Activated T-cell treated with anti-CD3 and anti-CD28 coated beads, Interleukin-2, amount 50 U/mL, for 48 hours (primary cell): ENCODE results near the gene PIBF1.
"Not testable (repeated sequence)": the region's sequence is repeated elsewhere in the genome, so short reads cannot be mapped to it uniquely, and the experiment has no call there.

Experiments
- DNase-seq, 2 experiments: peaks; one replicate each; pipeline ENCODE4 v3.0.0-alpha.2; 2020

Gene PIBF1

GRCh38 chr13:73034901-73035300 is 253.0 kb downstream of the PIBF1 start:
- no peak for DNase-seq

GRCh38 chr13:73035660-73036059 is 253.7 kb downstream of the PIBF1 start:
- no peak for DNase-seq

- no peak for DNase-seq
Measured at GRCh38 chr13:73036566-73036965, 254.6 kb downstream of the PIBF1 start.

GRCh38 chr13:73038064-73038463 is 256.1 kb downstream of the PIBF1 start:
- DNase-seq, result no peak

GRCh38 chr13:73039201-73040108 is 257.5 kb downstream of the PIBF1 start:
- DNase-seq, result no peak

GRCh38 chr13:73040484-73040883 is 258.6 kb downstream of the PIBF1 start:
- DNase-seq, result no peak

GRCh38 chr13:73040968-73041596 is 259.1 kb downstream of the PIBF1 start:
- DNase-seq, result no peak

GRCh38 chr13:73045031-73045430 is 263.1 kb downstream of the PIBF1 start:
- DNase-seq, result no peak

- not testable (repeated sequence) for DNase-seq
Measured at GRCh38 chr13:73048615-73049014, 266.7 kb downstream of the PIBF1 start.

GRCh38 chr13:73054712-73055111 is 272.8 kb downstream of the PIBF1 start:
- DNase-seq, result no peak

GRCh38 chr13:73055813-73056564 is 274.1 kb downstream of the PIBF1 start:
- DNase-seq, result no peak

GRCh38 chr13:73056565-73056962 is 274.6 kb downstream of the PIBF1 start:
- no peak for DNase-seq

- no peak for DNase-seq
Measured at GRCh38 chr13:73057284-73058063, 275.5 kb downstream of the PIBF1 start.

- DNase-seq, result no peak
Measured at GRCh38 chr13:73058064-73058313, 276.1 kb downstream of the PIBF1 start.

- no peak for DNase-seq
Measured at GRCh38 chr13:73058432-73058735, 276.5 kb downstream of the PIBF1 start.

- peak; percentile 97 to 98 for DNase-seq
Measured at GRCh38 chr13:73058736-73059459, 277.0 kb downstream of the PIBF1 start, which contains the start of gene KLF5. Gene KLF5 (plus strand): TSS chr13:73059005. CDS start chr13:73059328, 323 bp downstream.

GRCh38 chr13:73059460-73060250 is 277.7 kb downstream of the PIBF1 start:
- peak; percentile 59 to 70 for DNase-seq

- peak; percentile 19 to 31 for DNase-seq
Measured at GRCh38 chr13:73060251-73061160, 278.6 kb downstream of the PIBF1 start.

- no peak for DNase-seq
Measured at GRCh38 chr13:73061473-73061872, 279.5 kb downstream of the PIBF1 start.

GRCh38 chr13:73061876-73062275 is 279.9 kb downstream of the PIBF1 start:
- no peak for DNase-seq
